Stomach smooth muscle (tissue), 2 donors: ENCODE measurements around the gene COLQ.

ENCODE experiments used
- H3K27ac ChIP-seq: one replicate; pipeline ENCODE4 v1.7.0; 2013; ENCODE audit warnings: mild to moderate bottlenecking, low read length, inconsistent platforms
- H3K27me3 ChIP-seq, 2 donors: one replicate each; pipeline ENCODE4 v1.7.0; 2013; ENCODE audit warnings: low read length in 2 of 2; ENCODE audit not compliant: insufficient read depth in 2 of 2, control insufficient read depth in 1 of 2
- H3K36me3 ChIP-seq, 2 donors: one replicate each; pipeline ENCODE4 v1.7.0; 2013; ENCODE audit warnings: low read length in 2 of 2; ENCODE audit not compliant: control insufficient read depth in 2 of 2, insufficient read depth in 2 of 2
- H3K4me1 ChIP-seq: one replicate; pipeline ENCODE4 v1.7.0; 2013; ENCODE audit warnings: low read length; ENCODE audit not compliant: control insufficient read depth, insufficient read depth
- H3K4me3 ChIP-seq, 2 donors: one replicate each; pipeline ENCODE4 v1.7.0; 2013; ENCODE audit warnings: low read length in 2 of 2
- H3K9ac ChIP-seq, 2 donors: one replicate each; pipeline ENCODE4 v1.7.0; 2013; ENCODE audit warnings: low read length in 2 of 2, mild to moderate bottlenecking in 1 of 2
- H3K9me3 ChIP-seq, 2 donors: one replicate each; pipeline ENCODE4 v1.7.0; 2013; ENCODE audit warnings: low read length in 2 of 2; ENCODE audit not compliant: control insufficient read depth in 2 of 2
- donor health status: healthy.
- donor health status: Pancreatic carcinoma.

COLQ gene

DNA sequence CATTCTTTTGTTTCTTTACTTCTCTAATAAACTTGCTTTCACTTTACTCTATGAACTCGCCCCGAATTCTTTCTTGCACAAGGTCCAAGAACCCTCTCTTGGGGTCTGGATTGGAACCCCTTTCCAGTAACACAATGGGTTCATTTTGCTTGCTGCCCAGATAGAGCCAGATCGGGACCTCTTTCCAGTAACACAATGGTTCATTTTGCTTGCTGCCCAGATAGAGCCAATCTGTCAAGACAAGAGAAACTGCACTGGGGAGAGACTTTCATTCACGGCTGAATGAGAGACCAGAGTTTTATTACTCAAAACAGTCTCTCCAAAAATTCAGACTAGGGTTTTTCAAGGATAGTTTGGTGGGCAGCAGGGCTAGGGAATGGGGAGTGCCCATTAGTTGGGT, 119.6 kb downstream of the COLQ start:
- H3K36me3 ChIP-seq = no peaks in the 10 kb centered on the region
- no peak overlapping the region for H3K4me3 ChIP-seq
- no peaks in the 10 kb centered on the region for H3K4me1 ChIP-seq
- H3K27ac ChIP-seq = no peak overlapping the region
- H3K9ac ChIP-seq = no peak overlapping the region
- H3K27me3 ChIP-seq = no peaks in the 10 kb centered on the region
- H3K9me3 ChIP-seq = no peaks in the 10 kb centered on the region
